ENCODE results near the gene SLC30A9. TPM values are rescaled to one million over a fixed set of nuclear protein-coding genes. Genes with fewer than 3 reads are reported as not detected.

Gene SLC30A9
- 36.0 TPM for total RNA-seq

DNA sequence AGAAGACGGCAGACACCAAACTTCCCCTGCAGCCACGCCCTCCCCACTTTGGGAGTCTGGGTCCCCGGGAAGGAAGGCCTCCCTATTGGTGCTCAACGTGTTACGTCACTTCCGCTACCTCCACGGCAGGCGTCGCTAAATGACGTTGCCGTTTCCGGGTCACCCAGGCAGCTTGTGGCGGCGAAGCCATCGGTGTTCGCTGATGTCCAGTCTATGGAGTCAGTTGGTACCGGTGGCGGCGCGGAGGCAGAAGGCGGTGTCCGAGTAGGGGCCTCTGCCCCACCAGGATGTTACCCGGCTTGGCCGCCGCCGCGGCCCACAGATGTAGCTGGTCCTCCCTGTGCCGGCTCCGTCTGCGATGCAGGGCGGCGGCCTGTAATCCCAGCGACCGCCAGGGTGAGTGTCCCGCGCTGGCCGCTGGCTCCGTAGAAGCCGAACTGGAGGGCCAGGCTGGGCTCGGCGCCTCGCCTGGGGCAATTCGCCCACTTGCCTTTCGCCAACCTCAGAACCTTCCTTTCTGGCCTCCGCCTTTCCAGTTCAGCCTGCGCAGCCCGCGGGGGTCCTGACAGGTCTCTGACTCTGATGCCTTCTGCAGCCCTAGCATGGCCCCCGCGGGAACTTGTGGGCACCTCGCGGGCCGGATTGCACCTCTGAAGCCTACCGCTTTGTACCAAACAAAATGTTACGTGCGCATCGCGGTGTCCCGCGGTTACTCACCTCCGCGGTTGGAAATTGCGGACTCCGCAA, at the start of gene SLC30A9:
SLC30A9 (plus strand) TSS at position 166 of the 747 bp plus-strand sequence; CDS start at position 288, 122 bp downstream.
- DNase-seq: peak; percentile 95

DNA sequence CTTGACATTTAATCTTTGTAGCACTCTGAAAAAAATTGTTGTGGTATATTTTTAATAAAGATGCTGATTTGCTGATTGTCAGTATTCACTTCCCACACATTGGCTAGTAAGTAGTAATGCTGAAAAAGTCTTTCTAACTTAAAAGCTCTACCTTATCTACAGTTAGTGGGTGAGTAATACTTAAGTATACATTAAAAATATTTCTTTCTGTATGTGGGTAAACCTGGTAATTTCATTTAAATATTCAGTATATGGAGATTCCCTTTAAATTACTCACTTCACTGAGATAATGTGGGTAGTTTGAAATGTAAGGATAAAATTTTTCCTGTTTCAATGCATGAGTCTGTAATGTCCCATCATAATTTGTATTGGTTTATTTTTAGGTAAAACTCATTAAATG, 49.5 kb upstream of the SLC30A9 start:
- DNase-seq: no peak

DNA sequence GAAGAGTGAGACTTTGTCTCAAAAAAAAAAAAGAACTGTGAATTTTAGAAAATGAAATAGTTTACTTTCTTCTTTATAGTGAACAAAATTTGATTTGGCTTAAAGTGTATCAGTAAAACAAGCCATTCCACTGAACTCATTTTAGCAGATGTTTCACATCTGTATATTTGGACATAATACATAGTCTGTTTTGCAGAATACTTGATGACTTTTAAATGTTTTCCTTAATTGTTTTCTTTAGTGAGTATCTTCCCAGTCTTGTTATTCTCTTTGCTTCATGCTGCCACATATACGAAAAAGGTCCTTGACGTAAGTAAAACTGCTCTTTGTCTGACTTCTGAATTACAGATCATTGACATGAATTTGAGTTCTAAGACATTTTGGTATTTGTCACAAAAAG, 46.8 kb upstream of the SLC30A9 start:
- peak; percentile 3 for DNase-seq

DNA sequence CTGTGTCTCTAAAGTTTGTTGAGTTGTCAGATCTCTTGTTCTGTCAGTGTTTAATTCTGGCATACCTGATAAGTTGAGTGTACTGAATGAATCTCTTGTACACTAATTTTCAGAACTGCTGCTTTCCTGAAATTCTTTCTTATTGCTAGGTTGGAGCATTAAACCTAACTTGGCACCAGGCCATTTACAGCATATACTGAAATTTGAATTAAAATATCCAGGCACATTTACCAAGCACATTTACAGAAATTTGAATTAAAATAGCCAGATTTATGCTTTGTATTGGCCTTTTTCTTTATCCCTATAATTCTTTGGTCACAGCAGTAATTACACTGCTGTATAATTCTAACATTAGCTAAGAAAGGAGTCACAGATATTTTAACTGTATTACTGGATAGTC, 46.2 kb upstream of the SLC30A9 start:
- no peak for DNase-seq

DNA sequence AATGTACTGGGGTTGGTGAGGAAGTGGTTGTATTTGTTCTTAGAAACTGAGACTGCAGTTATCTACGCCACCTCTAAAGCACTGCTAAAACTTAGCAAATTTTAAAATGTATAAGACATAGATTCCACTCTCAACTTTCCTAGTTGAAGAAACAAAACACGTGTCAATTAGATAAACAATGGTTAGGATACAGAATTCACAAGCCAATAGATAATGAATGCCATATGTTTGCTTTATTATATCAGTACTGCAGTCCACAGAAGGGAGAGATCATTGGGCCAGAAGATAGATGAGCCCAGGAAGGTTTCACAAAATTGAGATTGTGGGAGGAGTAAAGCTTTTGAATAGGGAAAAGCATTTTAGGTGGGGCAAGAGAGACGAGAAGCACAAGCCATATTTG, 40.8 kb upstream of the SLC30A9 start:
- DNase-seq: peak; percentile 30

DNA sequence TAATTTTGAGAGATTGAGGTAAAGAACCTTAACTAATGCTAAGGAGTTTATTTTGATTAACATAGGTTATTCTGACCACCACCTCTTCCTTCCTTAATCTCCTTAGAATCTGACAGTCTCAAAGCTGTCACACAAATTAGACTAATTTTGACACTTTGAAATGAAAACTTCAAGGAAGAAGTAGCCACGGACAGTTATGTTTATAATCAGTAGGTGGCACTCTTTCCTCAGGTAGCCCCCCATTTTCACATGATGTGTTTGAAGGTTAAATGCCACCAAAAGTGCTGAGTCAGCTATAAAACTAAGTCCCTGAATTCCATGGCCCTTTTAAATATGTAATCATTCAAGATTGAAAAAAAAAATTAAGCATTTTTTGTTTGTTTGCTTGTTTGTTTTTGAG, 32.7 kb upstream of the SLC30A9 start:
- DNase-seq: no peak

DNA sequence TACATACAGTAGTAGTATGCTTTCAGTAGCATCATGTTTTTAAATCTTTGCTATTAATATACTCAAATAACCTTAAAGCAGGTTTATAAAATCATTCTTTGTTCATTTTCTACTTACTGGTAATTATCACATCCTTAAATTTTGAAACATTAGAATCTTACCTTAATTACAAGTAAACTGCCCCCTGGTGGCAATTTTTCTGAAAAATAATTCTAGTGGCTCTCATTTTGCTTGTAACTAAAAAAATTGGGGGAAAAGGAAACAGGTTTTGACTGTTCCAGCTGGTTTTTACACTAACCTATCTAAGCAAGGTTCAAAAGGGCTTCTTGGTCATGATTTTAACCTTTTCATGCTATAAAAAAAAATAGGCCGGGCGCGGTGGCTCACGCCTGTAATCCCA, 27.2 kb upstream of the SLC30A9 start:
- no peak for DNase-seq

DNA sequence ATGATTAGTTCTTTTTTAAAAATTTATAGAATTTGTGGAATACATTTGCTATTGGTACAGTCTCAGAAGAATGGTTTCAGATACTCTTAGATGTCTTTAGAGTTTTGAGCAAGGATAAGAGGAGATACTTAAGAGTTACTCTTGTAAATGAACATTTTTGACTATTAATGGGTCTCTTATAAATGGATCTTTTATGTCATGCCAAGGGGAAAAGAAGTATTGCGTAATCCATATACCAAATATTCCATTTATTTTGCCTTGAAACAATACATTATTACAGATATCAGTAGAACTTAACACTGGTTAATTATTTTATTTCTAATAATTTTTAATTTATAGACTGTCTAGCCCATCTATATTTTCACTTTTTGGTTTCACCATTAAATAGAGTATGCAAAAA, 25.9 kb upstream of the SLC30A9 start:
- no peak for DNase-seq

DNA sequence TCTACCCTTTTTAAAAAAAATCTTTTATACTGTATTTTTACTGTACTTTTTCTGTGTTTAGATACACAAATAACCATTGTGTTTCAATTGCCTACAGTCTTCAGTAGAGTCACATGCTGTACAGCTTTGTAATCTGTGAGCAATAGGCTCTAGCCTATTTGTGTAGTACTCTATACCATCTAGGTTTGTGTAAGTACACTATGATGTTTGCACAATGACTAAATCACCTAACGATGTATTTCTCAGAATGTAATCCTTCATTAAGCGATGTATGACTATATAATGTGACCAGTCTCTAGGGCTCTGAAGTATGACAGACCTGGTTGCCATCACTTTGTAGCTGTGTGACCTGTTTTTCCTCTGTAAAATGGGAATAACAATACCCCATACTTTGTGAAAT, 22.9 kb upstream of the SLC30A9 start:
- no peak for DNase-seq

DNA sequence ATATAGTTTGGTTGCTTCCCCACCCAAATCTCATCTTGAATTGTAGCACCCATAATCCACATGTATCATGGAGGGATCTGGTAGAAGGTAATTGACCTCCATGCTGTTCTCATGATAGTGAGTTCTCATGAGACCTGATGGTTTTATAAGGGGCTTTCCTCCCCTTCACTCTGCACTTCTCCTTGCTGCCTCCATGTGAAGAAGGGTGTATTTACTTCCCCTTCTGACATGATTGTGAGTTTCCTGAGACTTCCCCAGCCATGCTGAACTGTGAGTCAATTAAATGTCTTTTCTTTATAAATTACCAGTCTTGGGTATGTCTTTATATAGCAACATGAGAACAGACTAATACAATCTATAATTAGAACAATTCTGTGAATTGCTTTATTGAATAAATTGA, 20.7 kb upstream of the SLC30A9 start:
- DNase-seq: no peak

DNA sequence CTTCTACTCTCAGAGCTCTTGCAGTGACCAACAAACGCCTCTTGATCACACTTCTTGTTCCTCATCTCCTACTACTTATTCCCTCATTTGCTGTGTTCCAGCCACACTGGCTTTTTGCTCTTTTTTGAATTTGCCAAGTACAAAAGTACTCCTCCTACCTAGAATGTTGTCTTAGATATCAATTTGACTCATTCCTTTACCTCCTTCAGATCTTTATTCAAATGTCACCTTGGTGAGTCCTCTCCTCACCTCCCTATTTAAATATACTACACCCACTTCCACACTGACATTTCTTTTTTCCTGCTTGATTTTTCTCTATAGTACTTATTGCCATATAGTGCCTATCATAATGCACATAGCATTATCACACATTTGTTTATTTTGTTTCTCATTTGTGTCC, 15.0 kb upstream of the SLC30A9 start:
- no peak for DNase-seq

DNA sequence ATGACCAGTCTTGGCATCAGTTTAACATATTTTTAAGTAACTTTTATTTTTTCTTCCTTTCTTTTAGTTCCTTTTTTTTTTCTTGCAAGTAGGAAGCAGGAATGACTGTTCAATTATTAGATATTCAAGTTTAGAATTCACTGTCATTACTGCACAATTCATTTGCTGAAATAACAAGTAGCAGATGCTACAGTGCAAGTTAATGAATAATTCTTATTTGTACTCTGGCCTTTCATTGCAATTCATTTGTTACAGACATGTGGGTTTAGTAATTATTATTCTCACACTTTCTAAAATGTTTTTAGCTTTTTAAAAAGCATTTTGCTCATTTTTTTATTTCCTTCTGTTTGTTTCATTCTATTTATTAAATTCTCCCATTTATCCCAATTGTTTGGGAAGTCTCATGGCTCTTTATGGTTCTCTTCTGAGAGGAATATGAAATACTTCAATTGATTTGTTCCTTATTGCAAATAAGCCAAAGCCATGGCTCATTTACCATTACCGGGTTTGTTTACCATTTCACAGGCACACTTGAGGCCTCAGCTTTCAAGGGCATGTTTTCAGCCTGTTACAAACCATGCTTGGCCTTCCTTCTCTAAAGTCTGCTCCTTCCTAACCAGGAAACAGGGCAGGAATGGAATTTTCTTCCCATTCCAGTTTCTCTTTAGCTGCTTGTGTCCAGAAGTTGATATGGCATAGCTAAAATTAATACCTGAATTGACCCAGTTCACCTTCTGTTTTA, 13.4 kb upstream of the SLC30A9 start:
- DNase-seq: no peak

DNA sequence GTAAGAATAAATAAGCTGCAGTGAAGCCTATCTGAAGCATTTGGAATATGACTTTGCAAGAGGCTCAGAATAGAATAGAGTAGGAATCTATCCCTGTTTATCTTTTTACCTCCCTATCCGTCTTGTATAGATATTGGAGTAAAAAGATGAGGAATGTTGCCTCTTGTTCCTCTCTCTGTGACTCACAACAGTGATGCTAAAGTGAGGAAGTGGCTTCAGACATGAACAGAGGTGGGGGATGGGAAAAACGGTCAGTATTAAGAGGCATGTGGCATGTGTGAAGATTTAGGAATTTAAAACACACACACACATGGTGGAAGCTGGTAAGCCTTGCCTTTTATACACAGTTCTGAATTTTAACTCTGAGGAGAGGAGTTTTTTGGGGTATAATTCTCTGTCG, 12.6 kb upstream of the SLC30A9 start:
- DNase-seq: no peak

DNA sequence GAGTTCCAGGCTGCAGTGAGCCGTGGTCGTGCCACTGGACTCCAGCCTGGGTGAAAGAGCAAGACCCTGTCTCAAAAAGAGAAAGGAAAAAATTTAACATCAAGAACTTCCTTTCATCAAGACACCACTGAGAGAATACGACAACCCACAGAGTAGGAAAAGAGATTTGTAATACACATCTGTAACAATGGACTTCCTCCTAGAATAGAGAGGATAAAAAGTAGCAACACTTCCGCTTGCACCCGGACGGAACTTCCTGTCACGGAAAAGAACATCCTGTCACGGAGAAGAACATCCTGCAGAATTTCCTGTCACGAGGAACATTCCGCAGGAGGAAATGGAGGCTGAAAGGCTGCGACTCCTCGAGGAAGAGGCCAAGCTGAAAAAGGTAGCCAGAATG, 8.9 kb upstream of the SLC30A9 start, which contains the start of gene DCAF4L1:
DCAF4L1 (plus strand) TSS at position 301 of the 400 bp plus-strand sequence; CDS start at position 338, 37 bp downstream.
- DNase-seq: no peak

DNA sequence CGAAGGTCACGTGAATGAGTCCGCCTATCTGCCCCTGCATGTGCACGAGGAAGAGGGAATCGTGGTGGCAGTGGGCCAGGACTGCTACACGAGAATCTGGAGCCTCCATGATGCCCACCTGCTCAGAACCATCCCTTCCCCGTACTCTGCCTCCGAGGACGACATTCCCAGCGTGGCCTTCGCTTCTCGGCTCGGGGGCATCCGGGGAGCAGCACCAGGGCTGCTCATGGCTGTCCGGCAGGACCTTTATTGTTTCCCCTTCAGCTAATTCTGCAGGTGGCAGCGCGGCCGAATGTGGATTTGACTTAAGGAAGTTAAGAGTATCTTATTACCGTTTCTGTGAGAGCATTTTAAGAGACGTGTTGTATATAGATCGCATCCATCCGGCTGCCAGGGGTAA, 7.6 kb upstream of the SLC30A9 start:
- DNase-seq: no peak

DNA sequence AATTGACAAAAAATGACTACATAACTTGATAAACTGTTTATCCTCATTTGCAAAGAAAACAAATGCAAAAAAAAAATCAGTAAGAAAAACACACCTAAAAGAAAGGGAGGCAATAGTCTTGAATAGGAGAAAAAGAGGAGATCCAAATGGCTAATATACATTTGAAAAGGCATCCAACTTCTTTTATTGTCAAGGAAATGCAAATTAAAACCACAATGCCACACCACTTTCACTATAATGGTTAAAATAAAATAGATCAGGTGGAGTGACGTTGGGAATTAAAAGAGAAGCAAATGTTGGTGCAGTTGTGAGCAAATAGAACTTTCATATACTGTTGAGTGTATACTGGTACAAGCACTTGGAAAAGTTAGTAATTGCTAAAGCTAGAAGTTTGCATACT, 5.2 kb upstream of the SLC30A9 start:
- no peak for DNase-seq

DNA sequence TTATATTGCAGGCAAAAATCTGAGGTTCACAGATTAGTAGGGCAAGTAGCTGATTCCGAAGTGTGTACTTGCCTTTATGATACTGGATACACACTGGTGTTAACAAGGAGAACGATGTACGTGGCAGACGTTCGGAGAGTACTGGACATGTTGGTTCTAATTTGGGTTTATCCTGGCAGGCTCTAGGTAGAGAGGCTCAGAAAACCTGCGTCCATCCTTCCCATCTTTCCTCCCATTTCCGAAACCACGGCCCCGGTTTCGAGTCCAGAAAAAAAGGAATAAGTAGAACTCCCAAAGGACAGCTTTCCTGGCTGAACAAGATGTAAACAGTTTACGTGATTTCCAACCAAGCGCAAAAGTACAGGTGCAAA, 351 bp upstream of the SLC30A9 start:
- DNase-seq: no peak

DNA sequence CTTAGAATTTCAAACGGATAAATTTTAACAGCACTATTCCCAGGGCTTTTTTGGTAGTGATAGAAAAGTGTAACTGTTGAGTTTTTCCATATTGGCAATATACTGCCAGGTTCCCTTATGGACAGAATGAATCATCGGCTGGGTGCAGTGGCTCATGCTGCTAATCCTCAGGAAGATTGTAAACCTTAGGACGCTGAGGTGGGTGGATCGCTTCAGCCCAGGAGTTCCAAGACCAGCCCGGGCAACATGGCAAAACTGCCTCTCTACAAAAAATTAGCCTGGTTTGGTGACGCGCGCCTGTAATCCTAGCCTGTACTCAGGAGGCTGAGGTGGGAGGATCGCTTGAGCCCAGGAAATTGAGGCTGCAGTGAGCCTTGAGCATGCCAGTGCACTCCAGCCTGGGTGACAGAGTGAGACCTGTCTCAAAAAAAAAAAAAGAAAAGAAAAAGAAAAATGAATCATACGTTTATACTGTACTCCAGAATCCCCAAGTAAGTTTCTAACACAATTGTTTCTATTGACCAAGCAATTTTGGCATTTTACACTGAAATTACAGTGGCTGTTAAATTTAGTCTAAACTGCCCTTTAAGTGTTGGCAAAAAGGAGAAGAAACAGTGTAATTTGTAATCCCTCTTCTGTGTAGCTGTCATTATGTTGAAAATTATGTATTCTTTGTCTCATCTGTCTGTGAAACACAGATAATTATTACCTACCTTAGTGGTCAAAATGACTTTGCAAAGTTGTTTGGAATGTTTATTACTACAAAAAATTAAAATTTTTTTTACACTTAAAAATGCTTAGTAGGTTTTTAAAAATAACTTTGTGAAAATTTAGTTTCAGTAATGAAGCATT, 1.8 kb downstream of the SLC30A9 start:
- DNase-seq: no peak

DNA sequence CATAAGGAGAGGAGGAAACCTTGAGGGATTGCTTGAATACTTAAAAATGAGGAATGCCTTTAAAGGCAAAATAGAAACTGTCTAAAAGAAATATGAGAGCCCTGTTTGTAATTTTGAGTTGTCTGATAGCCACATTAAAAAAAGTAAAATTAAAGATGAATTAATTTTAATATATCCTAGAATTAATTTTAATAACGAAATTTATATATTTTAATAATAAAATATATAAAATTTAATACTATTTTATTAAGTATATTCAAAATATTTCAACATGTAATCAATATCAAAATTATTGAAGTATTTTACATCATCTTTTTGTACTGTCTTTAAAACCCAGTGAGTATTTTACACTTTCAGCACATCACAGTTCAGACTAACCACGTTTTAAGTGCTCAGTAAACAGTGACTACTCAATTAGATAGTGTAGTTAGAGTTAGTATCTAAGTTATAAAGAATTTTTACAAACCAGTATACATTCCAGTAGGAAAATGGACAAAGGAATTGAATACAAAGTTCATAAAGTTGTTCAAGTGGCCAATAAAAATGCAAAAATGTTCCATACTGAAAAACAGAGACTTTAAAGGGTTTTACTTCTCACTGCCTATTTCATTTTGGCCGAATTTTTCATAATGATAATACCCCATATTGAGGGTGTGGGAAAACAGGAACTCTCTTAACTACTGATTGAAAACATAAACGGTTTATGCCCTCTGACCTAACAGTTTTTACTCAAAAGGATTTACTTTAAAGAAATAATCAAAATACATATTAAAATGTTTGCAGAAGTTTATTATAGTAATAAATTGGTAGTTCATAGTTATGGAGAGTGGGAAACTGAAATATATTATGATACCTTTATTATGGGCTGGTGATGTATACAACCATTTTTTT, 2.9 kb downstream of the SLC30A9 start:
- DNase-seq: no peak

DNA sequence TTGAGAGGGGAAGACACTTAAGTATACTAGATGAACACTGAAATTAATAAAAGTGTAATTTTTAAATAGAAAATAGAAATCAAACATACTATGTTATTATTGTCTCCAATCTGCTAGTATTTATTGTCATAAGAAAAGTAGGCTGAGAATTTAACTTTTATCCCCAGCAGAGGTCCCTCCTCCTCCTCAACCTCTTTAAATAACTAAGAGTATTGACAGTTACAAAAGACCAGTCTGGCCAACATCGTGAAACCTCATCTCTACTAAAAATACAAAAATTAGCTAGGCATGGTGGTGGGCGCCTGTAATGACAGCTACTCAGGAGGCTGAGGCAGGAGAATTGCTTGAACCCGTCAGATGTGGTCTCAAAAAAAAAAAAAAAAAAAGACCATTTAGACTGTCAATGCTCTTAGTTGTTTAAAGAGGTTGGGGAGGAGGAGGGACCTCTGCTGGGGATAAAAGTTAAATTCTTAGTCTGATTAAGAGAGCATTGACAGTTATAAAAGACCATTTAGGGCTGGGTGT, 4.2 kb downstream of the SLC30A9 start:
- DNase-seq: no peak

DNA sequence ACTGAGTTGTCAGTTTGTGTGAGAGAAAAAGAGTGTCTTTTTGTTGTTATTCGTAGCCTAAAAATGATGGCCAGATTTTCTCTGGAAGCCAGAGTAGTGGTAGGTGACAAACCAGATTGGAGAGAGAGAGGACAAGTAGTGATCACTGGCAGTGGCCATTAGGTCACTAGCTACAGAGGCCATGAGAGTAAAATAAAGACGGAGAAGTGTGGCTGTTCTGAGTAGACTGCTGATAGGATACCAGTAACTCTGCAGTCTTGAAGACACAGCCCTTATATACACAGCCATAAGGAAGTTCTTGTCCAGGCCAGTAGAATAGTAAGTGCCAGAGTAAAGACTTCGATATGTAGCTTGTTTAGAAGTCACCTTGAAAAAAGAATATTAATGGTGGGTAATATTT, 7.7 kb downstream of the SLC30A9 start:
- no peak for DNase-seq

DNA sequence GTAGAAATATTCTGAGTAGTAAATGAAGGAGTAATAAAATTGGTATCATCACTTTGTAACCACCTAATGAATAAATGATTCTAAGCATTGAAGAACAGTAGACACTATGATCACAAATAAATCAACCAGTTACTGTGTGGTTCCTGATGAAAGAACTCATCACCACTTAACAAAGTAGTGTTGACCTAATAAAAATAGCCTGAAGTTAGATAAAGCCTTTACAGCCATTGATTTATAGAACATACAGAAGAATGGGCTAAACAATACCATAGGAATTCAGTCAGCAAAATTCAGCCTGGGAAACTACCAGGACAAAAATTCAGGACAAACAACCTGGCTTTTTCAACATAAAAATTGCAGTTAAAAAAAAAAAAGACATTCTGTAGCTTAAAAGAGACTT, 9.0 kb downstream of the SLC30A9 start:
- no peak for DNase-seq
